ENCODE data around the gene CCDC28B.
"Not testable (repeated sequence)": the region's sequence is repeated elsewhere in the genome, so short reads cannot be mapped to it uniquely, and the experiment has no call there.

The CCDC28B gene

DNA sequence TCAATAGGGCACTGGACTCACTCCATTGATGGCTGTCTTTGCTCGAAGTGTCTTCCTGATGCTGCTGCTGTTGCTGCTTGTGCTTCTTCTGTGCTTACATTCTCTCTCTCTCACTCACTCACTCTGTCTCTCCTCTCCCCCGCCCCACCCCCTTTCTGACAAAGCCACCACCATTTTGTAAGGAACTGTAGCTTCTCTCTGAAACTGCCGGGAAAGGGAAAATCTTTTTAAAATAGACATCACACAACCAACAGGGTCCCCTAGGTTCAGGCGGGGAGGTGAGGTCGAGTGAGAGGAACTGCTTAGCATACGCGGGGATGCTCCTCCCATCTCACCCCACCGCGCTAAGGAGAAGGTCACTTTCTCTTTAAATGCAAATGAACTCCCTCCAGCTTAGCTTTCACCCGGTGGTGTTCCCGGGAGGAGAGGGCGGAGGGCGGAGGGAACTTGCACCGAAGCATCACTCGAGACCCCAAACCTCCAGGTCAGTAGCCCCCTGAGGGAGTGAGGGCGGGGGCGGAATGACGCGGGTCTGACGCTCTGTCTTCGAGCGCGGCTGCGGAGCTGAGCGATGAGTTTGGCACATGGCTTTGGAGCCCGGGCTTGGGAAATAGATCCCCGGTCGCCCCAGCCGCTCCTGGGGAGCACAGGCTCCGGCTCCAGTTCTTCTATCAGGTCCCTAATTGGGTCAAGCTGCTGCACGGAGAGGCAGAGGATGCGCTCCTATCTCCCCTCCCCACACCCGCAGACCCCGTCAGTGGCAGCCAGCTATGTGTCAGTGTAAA is at the start of gene CCDC28B:
TSS of gene CCDC28B (plus strand) at position 370 of the 785 bp plus-strand sequence. CDS start 1,341 bp downstream, outside the sequence.
- DNase-seq (ENCODE audit: low read depth) = no peak

DNA sequence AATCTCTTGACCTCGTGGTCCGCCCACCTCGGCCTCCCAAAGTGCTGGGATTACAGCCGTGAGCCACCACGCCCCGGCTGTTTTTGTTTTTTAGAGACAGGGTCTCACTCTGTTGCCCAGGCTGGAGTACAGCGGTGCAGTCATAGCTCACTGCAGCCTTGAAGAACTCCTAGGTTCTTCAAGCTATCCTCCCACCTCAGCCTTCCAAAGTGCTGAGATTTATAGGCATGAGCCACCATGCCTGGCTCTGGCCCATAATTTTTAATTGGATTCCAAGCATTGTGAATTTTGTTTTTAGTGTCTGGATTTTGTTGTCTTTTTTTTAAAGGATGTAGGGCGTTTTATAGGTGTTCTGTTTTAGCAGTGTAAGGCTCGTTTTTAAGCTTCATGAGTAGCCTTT is 49.5 kb upstream of the CCDC28B start:
- DNase-seq (ENCODE audit: low read depth) = no peak

DNA sequence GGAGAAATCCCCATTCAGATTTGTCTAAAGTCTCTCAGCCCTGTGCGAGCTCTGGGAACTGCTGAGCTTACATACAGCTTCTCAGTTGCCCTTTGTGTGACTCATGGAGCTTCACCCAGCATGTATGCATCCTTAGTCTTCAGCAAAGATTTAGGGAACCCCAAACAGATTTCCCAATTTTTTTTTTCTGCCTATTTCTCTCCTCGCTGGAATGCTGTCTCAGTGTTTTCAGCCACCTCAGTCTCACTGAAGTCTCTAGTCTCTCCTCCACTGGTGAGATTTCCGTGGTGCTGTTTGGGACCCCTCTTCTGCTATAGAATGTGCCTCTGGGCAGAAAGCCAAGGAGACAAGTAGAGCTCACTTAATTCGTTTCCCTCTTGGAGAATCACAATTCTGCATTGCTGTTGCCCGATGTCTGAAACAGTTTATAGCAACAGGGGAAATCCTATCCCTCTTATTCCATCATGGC is 49.0 kb upstream of the CCDC28B start:
- no peak for DNase-seq (ENCODE audit: low read depth)

DNA sequence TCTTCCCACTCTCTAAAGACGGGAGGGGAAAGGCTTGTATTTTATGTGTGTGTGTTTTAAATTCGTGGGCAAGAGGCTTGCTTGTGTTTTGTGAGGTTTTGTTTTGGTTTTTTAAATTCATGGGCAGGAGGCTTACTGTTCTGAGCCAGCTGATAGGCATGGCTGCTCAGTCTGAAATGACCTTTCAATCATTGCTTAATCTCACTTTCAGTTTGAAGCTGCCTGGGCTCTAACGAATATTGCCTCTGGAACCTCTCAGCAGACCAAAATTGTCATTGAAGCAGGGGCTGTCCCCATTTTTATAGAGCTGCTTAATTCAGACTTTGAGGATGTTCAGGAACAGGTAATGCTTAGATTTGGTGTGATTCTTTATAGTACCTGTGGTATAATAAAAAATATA is 41.2 kb upstream of the CCDC28B start:
- no peak for DNase-seq (ENCODE audit: low read depth)

DNA sequence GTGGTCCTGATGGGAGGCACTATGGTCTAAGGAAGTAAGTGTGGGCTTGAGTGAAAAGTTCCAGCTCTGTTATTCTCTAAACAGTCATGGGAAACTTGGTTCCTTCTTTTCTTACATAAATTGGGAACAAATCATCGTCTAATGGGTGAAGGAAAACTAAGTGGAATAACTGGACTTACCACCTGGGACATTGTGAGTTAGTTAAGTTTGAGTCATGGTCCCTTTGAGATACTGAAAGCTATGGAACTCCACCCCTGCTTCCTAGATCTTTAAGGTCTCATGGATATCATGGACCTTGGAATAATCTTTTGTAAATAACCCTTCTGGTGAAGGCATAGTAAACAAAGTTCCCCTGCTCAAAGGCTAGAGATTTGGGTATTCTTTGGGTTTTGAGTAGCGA is 37.0 kb upstream of the CCDC28B start:
- DNase-seq (ENCODE audit: low read depth) = no peak

DNA sequence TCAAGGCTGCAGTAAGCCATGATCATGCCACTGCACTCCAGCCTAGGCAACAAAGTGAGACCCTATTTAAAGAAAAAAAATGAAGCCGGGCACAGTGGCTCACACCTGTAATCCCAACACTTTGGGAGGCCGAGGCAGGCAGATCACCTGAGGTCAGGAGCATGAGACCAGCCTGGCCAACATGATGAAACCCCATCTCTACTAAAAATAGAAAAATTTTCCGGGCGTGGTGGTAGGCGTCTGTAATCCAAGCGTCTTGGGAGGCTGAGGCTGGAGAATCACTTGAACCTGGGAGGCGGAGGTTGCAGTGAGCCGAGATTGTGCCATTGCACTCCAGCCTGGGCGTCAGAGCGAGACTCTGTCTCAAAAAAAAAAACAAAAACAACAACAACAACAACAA is 34.8 kb upstream of the CCDC28B start:
- DNase-seq (ENCODE audit: low read depth) = not testable (repeated sequence)

DNA sequence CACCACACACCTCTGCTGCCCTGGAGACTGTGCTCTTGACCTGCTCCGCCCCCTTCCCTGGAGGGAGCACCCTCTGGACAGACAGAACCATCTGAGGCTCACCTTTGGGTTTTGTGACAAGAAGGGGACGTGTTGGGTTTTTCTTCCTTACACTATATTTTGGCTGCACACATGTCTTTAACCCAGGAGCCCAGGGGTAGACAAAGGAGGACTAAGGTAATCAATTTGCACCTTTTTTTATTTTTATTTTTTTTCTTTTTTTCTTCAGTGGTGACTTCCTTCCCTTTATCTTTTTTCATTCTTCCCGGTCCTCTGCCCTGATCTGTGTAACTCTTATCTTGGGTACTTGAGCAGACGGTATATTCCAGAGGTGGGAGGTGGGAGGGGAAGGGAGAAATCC is 29.4 kb upstream of the CCDC28B start:
- DNase-seq (ENCODE audit: low read depth) = no peak

DNA sequence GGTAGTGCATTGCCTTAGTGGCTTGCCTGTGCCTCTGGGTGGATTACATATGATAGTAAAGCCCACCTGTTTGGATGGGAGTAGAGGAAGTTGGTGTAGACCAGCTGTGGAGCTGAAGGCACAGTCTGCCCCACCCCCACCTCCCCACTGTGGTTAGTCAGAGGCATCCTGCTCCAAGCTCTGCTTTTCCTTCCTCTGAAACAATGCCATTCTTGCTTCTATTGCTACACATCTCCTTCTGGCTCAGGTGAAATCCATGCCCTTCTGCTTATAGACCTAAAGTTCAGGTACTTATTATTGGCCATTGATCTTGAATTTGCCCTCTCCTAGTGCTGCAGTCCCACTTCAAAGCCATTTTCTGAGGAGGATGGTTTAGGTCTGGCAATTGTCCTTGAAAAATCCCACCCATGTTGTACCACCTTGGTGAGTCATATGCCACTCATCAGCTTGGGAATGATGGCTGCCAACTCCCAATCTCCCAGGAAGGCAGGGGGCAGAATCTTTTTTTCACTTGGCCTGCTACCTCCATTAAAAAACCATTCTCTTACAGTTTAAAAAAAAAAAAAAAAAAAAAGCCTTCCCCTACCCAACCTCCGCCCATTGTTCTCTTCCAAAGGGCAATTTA is 27.7 kb upstream of the CCDC28B start:
- DNase-seq (ENCODE audit: low read depth) = no peak

DNA sequence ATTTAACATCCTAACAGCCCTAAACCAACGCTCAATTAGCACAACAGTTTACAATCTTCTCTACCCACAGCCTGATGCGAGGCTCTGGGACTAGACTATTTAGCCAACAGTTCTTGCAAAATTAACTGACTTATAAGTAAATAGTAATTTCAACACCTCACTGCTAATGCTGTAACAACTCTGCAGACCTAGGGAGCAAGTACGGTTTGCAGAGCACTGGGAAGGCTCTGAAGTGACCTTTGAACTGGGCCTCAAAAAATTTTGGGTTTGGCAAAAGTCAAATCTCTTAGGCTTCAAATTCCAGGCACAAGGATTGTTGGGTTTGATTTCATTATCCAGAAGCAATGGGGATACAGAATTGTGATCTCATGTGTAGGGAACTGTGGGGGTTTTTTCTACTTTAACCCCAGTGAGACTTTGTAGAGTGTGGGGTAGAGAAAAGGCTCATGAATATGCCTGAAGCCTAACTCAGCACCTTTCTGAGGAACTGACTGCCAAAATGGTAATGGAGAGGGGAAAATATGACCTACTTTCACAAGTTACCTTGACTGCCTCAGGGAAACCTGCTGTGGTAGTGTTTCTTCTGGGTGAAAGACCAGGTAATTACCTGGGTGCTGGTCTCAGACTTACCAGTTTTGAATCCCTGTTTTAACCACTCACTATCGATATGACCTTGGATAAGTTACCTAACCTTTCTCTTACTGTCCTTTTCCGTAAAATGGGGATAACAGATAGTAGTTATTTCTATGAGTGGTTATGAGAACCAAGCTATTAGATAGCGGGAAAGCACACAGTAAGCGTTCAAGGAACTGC is 21.8 kb upstream of the CCDC28B start:
- no peak for DNase-seq (ENCODE audit: low read depth)

DNA sequence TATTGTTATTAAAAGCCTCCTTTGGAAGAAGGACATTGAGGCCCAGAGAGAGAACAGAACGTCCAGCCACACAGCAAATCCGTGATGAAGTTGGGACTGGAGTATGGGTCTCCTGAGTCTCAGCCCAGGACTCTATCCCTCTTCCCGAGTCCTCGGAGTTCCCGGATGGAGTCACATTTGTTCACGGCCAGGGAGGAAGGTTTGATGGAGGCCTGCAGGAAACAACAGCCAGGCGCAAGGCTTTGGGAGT is 21.3 kb upstream of the CCDC28B start:
- no peak for DNase-seq (ENCODE audit: low read depth)

DNA sequence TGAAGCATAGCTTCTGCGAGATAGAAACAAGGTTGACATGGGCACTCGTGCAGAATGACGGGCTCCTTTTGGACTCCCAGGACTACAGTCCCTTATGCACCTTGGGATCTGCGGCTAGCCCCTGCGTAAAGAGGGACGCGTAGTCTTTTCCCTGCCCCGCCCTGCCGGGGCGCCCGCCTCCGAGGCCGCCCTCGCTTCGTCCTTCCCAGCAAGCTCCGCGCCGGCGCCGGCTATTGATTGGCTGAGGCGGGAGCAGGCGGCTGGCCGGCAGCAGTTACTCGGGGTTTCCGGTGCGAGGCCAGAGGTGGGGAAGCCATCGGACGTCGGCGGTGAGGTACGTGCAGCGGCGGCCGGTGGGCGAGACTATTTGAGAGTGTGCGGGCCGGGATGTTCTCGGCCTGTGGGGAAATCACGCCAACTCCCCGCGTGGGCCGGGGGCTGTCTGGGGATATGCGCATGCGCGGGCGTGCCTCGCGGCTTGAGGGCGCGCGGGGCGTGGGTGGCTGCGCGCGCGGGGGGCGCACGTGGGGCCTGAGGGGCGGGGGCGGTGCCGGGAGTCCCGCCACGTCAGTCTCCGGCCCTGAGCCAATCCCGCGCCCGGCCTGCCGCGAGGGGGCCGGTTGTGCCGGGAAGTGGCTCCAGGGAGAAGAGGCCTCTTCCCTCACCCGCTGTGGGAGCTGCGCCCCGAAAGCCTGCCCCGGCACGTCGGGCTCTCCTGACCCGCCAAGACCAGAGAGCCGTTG is 20.8 kb upstream of the CCDC28B start, which contains the start of gene TXLNA:
TSS of gene TXLNA (plus strand) at position 233 of the 743 bp plus-strand sequence. CDS start 671 bp downstream, outside the sequence.
- DNase-seq (ENCODE audit: low read depth) = peak; percentile 77

DNA sequence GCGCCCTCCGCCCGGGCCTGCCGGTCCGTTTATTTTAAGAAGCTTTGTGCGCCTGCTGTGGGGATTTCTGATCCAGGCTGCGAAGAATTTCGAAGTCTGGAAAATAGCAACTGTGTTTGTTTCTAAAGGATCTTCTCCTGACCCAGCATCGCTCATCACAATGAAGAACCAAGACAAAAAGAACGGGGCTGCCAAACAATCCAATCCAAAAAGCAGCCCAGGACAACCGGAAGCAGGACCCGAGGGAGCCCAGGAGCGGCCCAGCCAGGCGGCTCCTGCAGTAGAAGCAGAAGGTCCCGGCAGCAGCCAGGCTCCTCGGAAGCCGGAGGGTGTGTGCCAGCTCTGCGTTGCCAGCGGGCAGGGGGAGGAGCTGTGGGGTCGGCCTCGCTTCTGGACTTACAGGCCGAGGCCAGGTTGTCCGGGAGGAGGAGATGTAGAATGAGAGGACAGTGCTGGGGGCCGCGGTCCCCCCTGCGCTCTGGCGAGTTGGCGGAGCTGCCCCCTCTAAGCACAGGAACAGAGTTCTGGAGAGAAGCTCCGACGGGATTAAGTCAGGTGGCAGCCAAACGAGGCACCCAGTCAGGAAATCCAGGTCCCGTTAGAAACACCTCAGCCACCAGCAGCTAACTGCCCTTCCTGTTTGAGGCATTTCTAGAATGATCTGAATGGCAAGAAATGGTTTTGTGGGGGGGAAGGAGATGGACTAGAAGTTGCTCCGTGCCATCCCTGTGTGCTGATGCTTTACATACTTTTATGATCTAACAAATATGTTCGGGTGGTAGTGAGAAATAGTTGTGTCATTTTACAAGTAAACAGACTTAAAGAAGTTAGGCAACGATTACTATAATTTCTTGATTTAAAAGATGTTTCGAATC is 20.0 kb upstream of the CCDC28B start:
- DNase-seq (ENCODE audit: low read depth) = no peak

DNA sequence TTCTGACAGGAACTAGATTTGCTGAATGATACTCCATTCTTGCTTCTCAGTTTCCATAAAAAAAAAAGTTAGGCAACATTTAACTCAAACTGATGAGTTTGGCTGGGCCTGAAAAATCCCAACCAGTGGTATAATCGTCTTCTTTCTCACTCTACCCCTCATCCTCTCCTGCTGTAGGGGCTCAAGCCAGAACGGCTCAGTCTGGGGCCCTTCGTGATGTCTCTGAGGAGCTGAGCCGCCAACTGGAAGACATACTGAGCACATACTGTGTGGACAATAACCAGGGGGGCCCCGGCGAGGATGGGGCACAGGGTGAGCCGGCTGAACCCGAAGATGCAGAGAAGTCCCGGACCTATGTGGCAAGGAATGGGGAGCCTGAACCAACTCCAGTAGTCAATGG is 19.3 kb upstream of the CCDC28B start:
- DNase-seq (ENCODE audit: low read depth) = no peak

DNA sequence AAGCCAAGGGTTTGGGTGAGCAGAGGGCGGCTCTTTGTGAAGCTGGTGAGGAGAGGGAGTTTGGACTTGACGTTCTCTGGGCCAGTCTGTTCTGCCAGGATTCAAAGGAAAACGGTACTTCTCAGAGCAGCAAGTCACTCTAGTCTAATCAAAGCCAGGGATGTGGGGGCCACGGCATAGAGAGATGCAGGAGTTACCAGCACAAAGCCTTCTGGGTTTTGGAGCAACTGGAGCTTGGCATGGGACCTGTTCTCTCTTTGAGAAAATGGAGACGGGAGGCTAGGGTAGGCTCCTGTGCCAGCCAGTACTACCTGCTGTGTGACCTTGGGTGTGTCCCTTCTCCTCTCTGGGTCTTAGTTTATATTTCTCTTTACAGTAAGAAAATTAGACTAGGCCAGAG is 18.8 kb upstream of the CCDC28B start:
- no peak for DNase-seq (ENCODE audit: low read depth)

DNA sequence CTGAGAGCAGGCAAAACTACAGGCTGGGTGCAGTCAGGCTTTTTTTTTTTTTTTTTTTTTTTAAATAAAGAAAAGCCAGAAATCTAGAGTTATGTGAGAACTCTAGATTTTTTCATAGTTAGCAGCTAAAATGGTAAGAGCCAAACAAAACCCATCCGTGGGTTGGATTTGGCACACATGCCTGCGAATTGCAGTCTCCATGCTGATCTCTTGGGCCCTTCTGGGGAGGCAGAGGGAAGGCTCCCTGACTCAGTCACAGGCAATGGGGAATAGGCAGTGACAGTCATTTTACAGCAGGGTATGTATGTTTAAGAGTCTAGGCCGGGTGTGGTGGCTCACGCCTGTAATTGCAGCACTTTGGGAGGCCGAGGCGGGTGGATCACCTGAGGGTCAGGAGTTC is 18.3 kb upstream of the CCDC28B start:
- no peak for DNase-seq (ENCODE audit: low read depth)

DNA sequence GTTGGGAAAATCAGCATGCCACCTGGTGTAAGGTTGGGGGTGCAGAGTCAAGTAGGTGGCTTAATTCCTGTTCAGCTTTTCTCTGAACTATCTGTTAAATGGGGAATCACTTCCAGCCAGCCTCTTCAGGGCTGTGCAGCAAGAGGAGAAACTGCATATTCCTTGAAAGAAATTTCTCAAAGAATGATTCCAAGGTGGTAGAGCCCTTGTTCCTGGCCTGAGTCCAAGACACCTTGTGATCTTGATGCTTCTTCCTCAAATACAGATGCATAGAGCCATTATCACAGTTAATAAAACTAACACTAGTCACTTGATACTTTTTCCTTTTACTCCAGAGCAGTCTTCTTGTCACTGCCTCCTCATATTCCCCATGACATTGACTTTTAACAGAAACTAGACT is 15.7 kb upstream of the CCDC28B start:
- DNase-seq (ENCODE audit: low read depth) = no peak

DNA sequence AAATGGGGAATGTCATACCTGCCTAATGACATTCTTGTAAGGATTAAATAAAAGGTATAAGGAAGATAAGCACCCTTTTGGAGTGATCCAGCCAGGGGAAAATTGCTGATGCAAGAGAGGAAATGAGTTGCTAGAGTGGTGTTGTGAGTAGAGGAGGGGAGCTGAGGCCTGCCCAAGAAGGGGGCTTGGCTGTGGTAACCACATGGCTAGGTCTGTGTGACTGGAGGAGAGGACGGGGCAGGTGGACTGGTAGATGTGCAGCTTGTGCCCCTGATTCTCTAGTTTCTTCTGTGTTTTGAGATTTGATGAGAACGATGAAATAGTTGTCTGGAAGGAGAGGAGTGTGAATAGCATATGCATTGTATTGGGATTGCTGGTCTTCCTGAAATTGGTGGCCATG is 14.3 kb upstream of the CCDC28B start:
- DNase-seq (ENCODE audit: low read depth) = no peak

DNA sequence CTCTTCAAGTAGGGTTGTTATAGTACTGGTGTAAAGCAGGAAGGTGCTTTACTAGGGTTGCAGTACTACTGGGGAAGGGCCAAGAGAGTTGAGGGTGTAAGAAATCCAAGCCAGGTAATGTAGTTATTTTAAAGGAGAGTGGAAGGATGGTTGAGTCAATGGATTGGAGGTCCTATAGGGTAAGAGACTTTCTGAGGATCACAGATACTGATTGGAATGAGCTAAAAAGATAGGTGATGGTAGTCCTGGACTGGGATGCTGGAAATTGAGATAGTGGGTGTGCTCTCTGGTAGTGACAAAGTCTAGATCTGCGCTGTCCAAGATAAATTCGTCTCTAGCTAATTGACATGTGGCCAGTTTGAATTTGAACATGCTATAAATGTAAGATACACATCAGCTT is 13.9 kb upstream of the CCDC28B start:
- no peak for DNase-seq (ENCODE audit: low read depth)

DNA sequence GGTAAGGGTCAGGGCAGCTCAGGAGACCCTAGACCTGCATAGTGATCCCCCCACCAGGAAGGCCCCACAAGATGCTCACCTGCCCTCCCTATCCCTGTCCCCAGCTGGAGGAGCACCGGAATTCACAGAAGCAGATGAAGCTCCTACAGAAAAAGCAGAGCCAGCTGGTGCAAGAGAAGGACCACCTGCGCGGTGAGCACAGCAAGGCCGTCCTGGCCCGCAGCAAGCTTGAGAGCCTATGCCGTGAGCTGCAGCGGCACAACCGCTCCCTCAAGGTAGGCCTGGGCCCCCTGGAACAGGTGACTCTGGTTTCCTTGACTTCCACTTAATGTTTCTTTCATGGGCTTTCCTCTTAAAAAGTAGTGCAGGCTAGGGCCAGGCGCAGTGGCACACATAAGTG is 12.5 kb upstream of the CCDC28B start:
- DNase-seq (ENCODE audit: low read depth) = no peak

DNA sequence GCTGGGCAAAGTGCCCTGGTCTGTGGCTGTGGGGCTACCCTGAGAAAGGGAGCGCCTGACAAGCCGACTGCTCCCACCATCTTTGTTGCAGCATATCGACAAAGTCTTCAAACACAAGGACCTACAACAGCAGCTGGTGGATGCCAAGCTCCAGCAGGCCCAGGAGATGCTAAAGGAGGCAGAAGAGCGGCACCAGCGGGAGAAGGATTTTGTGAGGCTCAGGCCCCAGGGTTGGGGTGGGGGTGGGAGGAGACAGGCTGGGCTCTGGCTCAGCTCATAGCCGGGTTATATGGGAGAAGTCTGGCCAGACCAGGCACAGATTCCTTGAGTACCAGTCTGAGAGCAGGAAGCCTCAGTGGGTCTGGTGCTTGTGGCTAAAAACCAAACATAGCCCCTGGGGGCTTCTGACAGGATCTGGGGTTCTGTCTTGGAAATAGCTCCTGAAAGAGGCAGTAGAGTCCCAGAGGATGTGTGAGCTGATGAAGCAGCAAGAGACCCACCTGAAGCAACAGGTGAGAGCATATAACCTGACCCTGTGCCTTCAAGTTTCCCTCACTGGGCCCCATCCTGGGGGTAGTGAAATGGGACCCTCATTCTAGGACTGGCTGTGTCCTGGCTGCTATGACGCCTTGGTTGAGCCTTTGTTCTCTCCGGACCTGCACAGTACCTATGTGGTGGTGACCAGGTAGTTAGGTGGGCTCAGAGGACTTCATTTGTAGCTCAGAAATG is 8.0 kb upstream of the CCDC28B start:
- no peak for DNase-seq (ENCODE audit: low read depth)

DNA sequence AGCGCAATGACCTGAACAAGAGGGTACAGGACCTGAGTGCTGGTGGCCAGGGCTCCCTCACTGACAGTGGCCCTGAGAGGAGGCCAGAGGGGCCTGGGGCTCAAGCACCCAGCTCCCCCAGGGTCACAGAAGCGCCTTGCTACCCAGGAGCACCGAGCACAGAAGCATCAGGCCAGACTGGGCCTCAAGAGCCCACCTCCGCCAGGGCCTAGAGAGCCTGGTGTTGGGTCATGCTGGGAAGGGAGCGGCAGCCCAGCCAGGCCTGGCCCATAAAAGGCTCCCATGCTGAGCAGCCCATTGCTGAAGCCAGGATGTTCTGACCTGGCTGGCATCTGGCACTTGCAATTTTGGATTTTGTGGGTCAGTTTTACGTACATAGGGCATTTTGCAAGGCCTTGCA is 5.4 kb upstream of the CCDC28B start:
- no peak for DNase-seq (ENCODE audit: low read depth)
